ENCODE data around the gene MEP1B. TPM values are rescaled to one million over a fixed set of nuclear protein-coding genes. Genes with fewer than 3 reads are reported as not detected.
"Not testable (repeated sequence)": the region's sequence is repeated elsewhere in the genome, so short reads cannot be mapped to it uniquely, and the experiment has no call there.

MEP1B gene
- total RNA-seq, 2 experiments from 2014 or later, result not detected

GRCh38 chr18:32174719-32175118 is 15.1 kb upstream of the MEP1B start:
- H3K4me3 Mint-ChIP-seq, result no peak overlapping the region
- CTCF ChIA-PET, result interaction anchor here (0.6 kb wide), 1 partner anchor 381 kb away, joined by 3 read pairs; no protein-coding TSS in a partner anchor
- H3K27ac Mint-ChIP-seq, result no peak overlapping the region
- POLR2A ChIA-PET, result no interaction called here
- no peaks in the 10 kb centered on the region for H3K9me3 Mint-ChIP-seq (ENCODE audit: low read depth)
- ATAC-seq, result no peak
- H3K4me1 Mint-ChIP-seq, result no peaks in the 10 kb centered on the region
- peaks cover 2% of the 10 kb centered on the region for H3K27me3 Mint-ChIP-seq
- no peak for DNase-seq
- intact Hi-C loops (cut with DNase I, micrococcal nuclease), result no loop called here
- no peaks in the 10 kb centered on the region for H3K36me3 Mint-ChIP-seq (ENCODE audit: low read depth)

GRCh38 chr18:32175265-32175664 is 14.6 kb upstream of the MEP1B start:
- DNase-seq (no peak), ATAC-seq (no peak)
- peaks cover 2% of the 10 kb centered on the region for H3K27me3 Mint-ChIP-seq
- POLR2A ChIA-PET, result no interaction called here
- H3K4me3 Mint-ChIP-seq, result no peak overlapping the region
- intact Hi-C loops (cut with DNase I, micrococcal nuclease), result no loop called here
- CTCF ChIA-PET, result interaction anchor here (0.6 kb wide), 2 partner anchors 181 to 380 kb away, joined by 3 read pairs; no protein-coding TSS in a partner anchor
- H3K36me3 Mint-ChIP-seq (ENCODE audit: low read depth), result no peaks in the 10 kb centered on the region
- H3K27ac Mint-ChIP-seq, result no peak overlapping the region
- no peaks in the 10 kb centered on the region for H3K4me1 Mint-ChIP-seq
- H3K9me3 Mint-ChIP-seq (ENCODE audit: low read depth), result no peaks in the 10 kb centered on the region

- H3K4me1 Mint-ChIP-seq; POLR2A ChIA-PET; CTCF ChIA-PET; DNase-seq; H3K27me3 Mint-ChIP-seq; intact Hi-C loops (cut with DNase I, micrococcal nuclease); H3K27ac Mint-ChIP-seq; H3K9me3 Mint-ChIP-seq (ENCODE audit: low read depth); ATAC-seq; H3K36me3 Mint-ChIP-seq (ENCODE audit: low read depth); H3K4me3 Mint-ChIP-seq: not testable (repeated sequence)
Measured at GRCh38 chr18:32176745-32177144, 13.1 kb upstream of the MEP1B start.

GRCh38 chr18:32177530-32177929 is 12.3 kb upstream of the MEP1B start:
- no peak for ATAC-seq
- Mint-ChIP-seq H3K4me3 (no peak overlapping the region), H3K4me1 (no peaks in the 10 kb centered on the region), H3K36me3 (ENCODE audit: low read depth) (no peaks in the 10 kb centered on the region), H3K9me3 (ENCODE audit: low read depth) (no peaks in the 10 kb centered on the region), H3K27me3 (peaks cover 2% of the 10 kb centered on the region), H3K27ac (no peak overlapping the region)
- ChIA-PET POLR2A (no interaction called here), CTCF (no interaction called here)
- intact Hi-C loops (cut with DNase I, micrococcal nuclease), result no loop called here
- no peak for DNase-seq

GRCh38 chr18:32183503-32183902 is 6.3 kb upstream of the MEP1B start:
- H3K9me3 Mint-ChIP-seq (ENCODE audit: low read depth), result peaks cover 16% of the 10 kb centered on the region
- intact Hi-C loops (cut with DNase I, micrococcal nuclease), result no loop called here
- H3K27ac Mint-ChIP-seq, result no peak overlapping the region
- no peaks in the 10 kb centered on the region for H3K4me1 Mint-ChIP-seq
- H3K36me3 Mint-ChIP-seq (ENCODE audit: low read depth), result peaks cover 3% of the 10 kb centered on the region
- no peak for ATAC-seq
- H3K4me3 Mint-ChIP-seq, result no peak overlapping the region
- ChIA-PET CTCF (interaction anchor here (0.9 kb wide), 1 partner anchor 10 kb away, joined by 5 read pairs; no protein-coding TSS in a partner anchor), POLR2A (no interaction called here)
- DNase-seq, result no peak
- H3K27me3 Mint-ChIP-seq, result peaks cover 4% of the 10 kb centered on the region

- ChIA-PET CTCF (interaction anchor here (0.7 kb wide), 1 partner anchor 36 kb away, joined by 3 read pairs; no protein-coding TSS in a partner anchor), POLR2A (no interaction called here)
- Mint-ChIP-seq H3K4me3 (no peak overlapping the region), H3K27me3 (peaks cover 6% of the 10 kb centered on the region), H3K9me3 (ENCODE audit: low read depth) (no peaks in the 10 kb centered on the region), H3K27ac (no peak overlapping the region), H3K4me1 (no peaks in the 10 kb centered on the region), H3K36me3 (ENCODE audit: low read depth) (no peaks in the 10 kb centered on the region)
- no peak for DNase-seq
- intact Hi-C loops (cut with DNase I, micrococcal nuclease), result no loop called here
- ATAC-seq, result no peak
Measured at GRCh38 chr18:32190209-32190608, 370 bp downstream of the MEP1B start.

- DNase-seq (no peak), ATAC-seq (no peak)
- ChIA-PET CTCF (interaction anchor here (0.5 kb wide), 1 partner anchor 286 kb away, joined by 3 read pairs; no protein-coding TSS in a partner anchor), POLR2A (no interaction called here)
- no peak overlapping the region for H3K27ac Mint-ChIP-seq
- no peaks in the 10 kb centered on the region for H3K9me3 Mint-ChIP-seq (ENCODE audit: low read depth)
- no peaks in the 10 kb centered on the region for H3K4me1 Mint-ChIP-seq
- H3K27me3 Mint-ChIP-seq, result peaks cover 1% of the 10 kb centered on the region
- no peak overlapping the region for H3K4me3 Mint-ChIP-seq
- intact Hi-C loops (cut with DNase I, micrococcal nuclease), result no loop called here
- H3K36me3 Mint-ChIP-seq (ENCODE audit: low read depth), result no peaks in the 10 kb centered on the region
Measured at GRCh38 chr18:32195881-32196815, 6.3 kb downstream of the MEP1B start.

GRCh38 chr18:32200766-32201165 is 10.9 kb downstream of the MEP1B start:
- Mint-ChIP-seq H3K9me3 (ENCODE audit: low read depth) (no peaks in the 10 kb centered on the region), H3K4me3 (no peak overlapping the region), H3K27me3 (peaks cover 3% of the 10 kb centered on the region), H3K4me1 (no peaks in the 10 kb centered on the region), H3K36me3 (ENCODE audit: low read depth) (no peaks in the 10 kb centered on the region), H3K27ac (no peak overlapping the region)
- ChIA-PET CTCF (no interaction called here), POLR2A (no interaction called here)
- DNase-seq (no peak), ATAC-seq (no peak)
- intact Hi-C loops (cut with DNase I, micrococcal nuclease), result no loop called here

- ATAC-seq (no peak), DNase-seq (no peak)
- peaks cover 3% of the 10 kb centered on the region for H3K27me3 Mint-ChIP-seq
- no peak overlapping the region for H3K27ac Mint-ChIP-seq
- intact Hi-C loops (cut with DNase I, micrococcal nuclease), result no loop called here
- H3K4me1 Mint-ChIP-seq, result no peaks in the 10 kb centered on the region
- POLR2A ChIA-PET, result no interaction called here
- CTCF ChIA-PET, result no interaction called here
- no peaks in the 10 kb centered on the region for H3K36me3 Mint-ChIP-seq (ENCODE audit: low read depth)
- H3K9me3 Mint-ChIP-seq (ENCODE audit: low read depth), result no peaks in the 10 kb centered on the region
- H3K4me3 Mint-ChIP-seq, result no peak overlapping the region
Measured at GRCh38 chr18:32201948-32202672, 12.3 kb downstream of the MEP1B start.

- ATAC-seq (no peak), DNase-seq (no peak)
- intact Hi-C loops (cut with DNase I, micrococcal nuclease), result no loop called here
- Mint-ChIP-seq H3K27me3 (no peaks in the 10 kb centered on the region), H3K27ac (no peak overlapping the region), H3K4me3 (no peak overlapping the region), H3K36me3 (ENCODE audit: low read depth) (no peaks in the 10 kb centered on the region), H3K9me3 (ENCODE audit: low read depth) (no peaks in the 10 kb centered on the region), H3K4me1 (no peaks in the 10 kb centered on the region)
- POLR2A ChIA-PET, result interaction anchor here (0.6 kb wide), 1 partner anchor 580 kb away, joined by 3 read pairs; no protein-coding TSS in a partner anchor
- CTCF ChIA-PET, result interaction anchor here (0.7 kb wide), 1 partner anchor 162 kb away, joined by 3 read pairs; no protein-coding TSS in a partner anchor
Measured at GRCh38 chr18:32208023-32208422, 18.2 kb downstream of the MEP1B start.

GRCh38 chr18:32208577-32208976 is 18.7 kb downstream of the MEP1B start:
- no peaks in the 10 kb centered on the region for H3K4me1 Mint-ChIP-seq
- no peak for DNase-seq
- no peaks in the 10 kb centered on the region for H3K9me3 Mint-ChIP-seq (ENCODE audit: low read depth)
- H3K27me3 Mint-ChIP-seq, result no peaks in the 10 kb centered on the region
- intact Hi-C loops (cut with DNase I, micrococcal nuclease), result no loop called here
- no peak for ATAC-seq
- CTCF ChIA-PET, result interaction anchor here (0.6 to 1.9 kb wide), 3 partner anchors 10 to 161 kb away, joined by 3 to 6 read pairs (median 3); no protein-coding TSS in a partner anchor
- H3K27ac Mint-ChIP-seq, result no peak overlapping the region
- no peak overlapping the region for H3K4me3 Mint-ChIP-seq
- POLR2A ChIA-PET, result interaction anchor here (0.6 kb wide), 1 partner anchor 580 kb away, joined by 3 read pairs; no protein-coding TSS in a partner anchor
- H3K36me3 Mint-ChIP-seq (ENCODE audit: low read depth), result no peaks in the 10 kb centered on the region

Data from activated CD4-positive, alpha-beta T cell treated with anti-CD3 and anti-CD28 coated beads for 36 hours (primary cell).